Measurements from ENCODE around the gene AFTPH. TPM values are rescaled to one million over a fixed set of nuclear protein-coding genes. Genes with fewer than 3 reads are reported as not detected.

AFTPH gene
- total RNA-seq, 1 donor from 2014 or later, result 28.9 TPM

- Mint-ChIP-seq H3K4me1 (ENCODE audit: low read depth) (peaks cover 2% of the 10 kb centered on the region), H3K27me3 (no peaks in the 10 kb centered on the region), H3K4me3 (ENCODE audit: low read depth) (no peak overlapping the region), H3K27ac (no peak overlapping the region), H3K36me3 (ENCODE audit: insufficient read depth) (peaks cover 12% of the 10 kb centered on the region), H3K9me3 (ENCODE audit: low read depth) (no peaks in the 10 kb centered on the region)
- DNase-seq (ENCODE audit: low spot score, unreplicated experiment), result no peak
- no peak for TF ChIP-seq CTCF (IDR thresholded peaks at IDR 0.05; ENCODE audit: unreplicated experiment)
Observed at GRCh38 chr2:64631771-64632170, 107.6 kb downstream of the AFTPH start.

GRCh38 chr2:64632835-64633819, 109.0 kb downstream of the AFTPH start:
- Mint-ChIP-seq H3K27ac (no peak overlapping the region), H3K36me3 (ENCODE audit: insufficient read depth) (peaks cover 12% of the 10 kb centered on the region), H3K9me3 (ENCODE audit: low read depth) (no peaks in the 10 kb centered on the region), H3K27me3 (no peaks in the 10 kb centered on the region), H3K4me1 (ENCODE audit: low read depth) (peaks cover 11% of the 10 kb centered on the region), H3K4me3 (ENCODE audit: low read depth) (no peak overlapping the region)
- no peak for TF ChIP-seq CTCF (IDR thresholded peaks at IDR 0.05; ENCODE audit: unreplicated experiment)
- DNase-seq (ENCODE audit: low spot score, unreplicated experiment), result no peak

GRCh38 chr2:64634345-64635267, 110.5 kb downstream of the AFTPH start:
- Mint-ChIP-seq H3K27me3 (no peaks in the 10 kb centered on the region), H3K9me3 (ENCODE audit: low read depth) (no peaks in the 10 kb centered on the region), H3K4me3 (ENCODE audit: low read depth) (no peak overlapping the region), H3K27ac (no peak overlapping the region), H3K4me1 (ENCODE audit: low read depth) (peaks cover 21% of the 10 kb centered on the region), H3K36me3 (ENCODE audit: insufficient read depth) (peaks cover 12% of the 10 kb centered on the region)
- DNase-seq (ENCODE audit: low spot score, unreplicated experiment), result no peak
- TF ChIP-seq CTCF (IDR thresholded peaks at IDR 0.05; ENCODE audit: unreplicated experiment), result no peak

- Mint-ChIP-seq H3K4me3 (ENCODE audit: low read depth) (no peak overlapping the region), H3K27ac (peak overlapping the region; percentile 38)
- TF ChIP-seq CTCF (IDR thresholded peaks at IDR 0.05; ENCODE audit: unreplicated experiment), result no peak
Observed at GRCh38 chr2:64635976-64636911, 112.1 kb downstream of the AFTPH start.

More at GRCh38 chr2:64635976-64636911, 112.1 kb downstream of the AFTPH start:
- H3K27me3 Mint-ChIP-seq, result no peaks in the 10 kb centered on the region
- DNase-seq (ENCODE audit: low spot score, unreplicated experiment), result no peak
- no peaks in the 10 kb centered on the region for H3K9me3 Mint-ChIP-seq (ENCODE audit: low read depth)
- H3K36me3 Mint-ChIP-seq (ENCODE audit: insufficient read depth), result peaks cover 12% of the 10 kb centered on the region
- H3K4me1 Mint-ChIP-seq (ENCODE audit: low read depth), result peaks cover 33% of the 10 kb centered on the region

All from progenitor cell of endocrine pancreas (in vitro differentiated cells).